DND-41 (cell line): ENCODE results near the gene PRKACG.

Source experiments
- ATAC-seq: fragments of 200-7000 bp; cut with Tn5 transposase; 3 replicates; pipeline ENCODE4 v1.9.1; 2021; ENCODE audit warnings: low read depth; ENCODE audit not compliant: insufficient read depth
- DNase-seq: peaks from one replicate; pipeline ENCODE4 v3.0.0-alpha.2; 2020
- H2AFZ ChIP-seq: 2 replicates; pipeline ENCODE4 v1.6.0; 2012; ENCODE audit warnings: low read depth, low read length
- H3K27ac ChIP-seq: 2 replicates; pipeline ENCODE4 v1.5.1; 2012; ENCODE audit warnings: low read length, inconsistent platforms
- H3K27me3 ChIP-seq: fragments of 200-600 bp; sonication (generic); 2 replicates; pipeline ENCODE4 v1.6.0; 2012; ENCODE audit warnings: low read length, mild to moderate bottlenecking, inconsistent platforms; ENCODE audit not compliant: insufficient read depth, poor library complexity
- H3K36me3 ChIP-seq: 2 replicates; pipeline ENCODE4 v1.5.1; 2012; ENCODE audit warnings: low read length, inconsistent platforms; ENCODE audit not compliant: insufficient read depth
- H3K4me1 ChIP-seq: 2 replicates; pipeline ENCODE4 v1.5.1; 2012; ENCODE audit warnings: mild to moderate bottlenecking, low read length; ENCODE audit not compliant: insufficient read depth
- H3K4me2 ChIP-seq: 2 replicates; pipeline ENCODE4 v1.6.0; 2012; ENCODE audit warnings: mild to moderate bottlenecking, moderate library complexity, low read length, inconsistent platforms; ENCODE audit not compliant: insufficient read depth
- H3K4me3 ChIP-seq, 2 experiments: fragments of 200-600 bp in 1 of 2; shearing (Covaris generic) in 1 of 2; 2 replicates each; pipeline ENCODE4 v1.5.1; 2012 to 2016; ENCODE audit warnings: inconsistent platforms in 2 of 2, low read length in 2 of 2, mild to moderate bottlenecking in 2 of 2, low read depth in 1 of 2, moderate library complexity in 1 of 2
- H3K79me2 ChIP-seq: 2 replicates; pipeline ENCODE4 v1.6.0; 2012; ENCODE audit warnings: low read length, inconsistent platforms; ENCODE audit not compliant: insufficient read depth
- H3K9ac ChIP-seq: 2 replicates; pipeline ENCODE4 v1.6.0; 2012; ENCODE audit warnings: low read depth, mild to moderate bottlenecking, inconsistent platforms, low read length, moderate library complexity
- H3K9me3 ChIP-seq: 2 replicates; pipeline ENCODE4 v1.5.1; 2012; ENCODE audit warnings: low read length, moderate library complexity, mild to moderate bottlenecking, inconsistent platforms; ENCODE audit not compliant: insufficient read depth, severe bottlenecking
- H4K20me1 ChIP-seq: 2 replicates; pipeline ENCODE4 v1.6.0; 2012; ENCODE audit warnings: low read length; ENCODE audit not compliant: insufficient read depth
- EZH2 ChIP-seq: IDR thresholded peaks from 3 replicates; pipeline ENCODE4 v1.6.1; 2012; ENCODE audit warnings: borderline replicate concordance, low read depth, mild to moderate bottlenecking, moderate library complexity, low read length, inconsistent platforms; ENCODE audit not compliant: severe bottlenecking
- TF ChIP-seq, protein P1 (sequence below): IDR thresholded peaks from 2 replicates; pipeline ENCODE4 v1.5.1; 2012; ENCODE audit warnings: borderline replicate concordance, low read length, moderate library complexity, mild to moderate bottlenecking; ENCODE audit not compliant: poor library complexity, severe bottlenecking; ENCODE audit errors: extremely low read depth

PRKACG gene

DNA sequence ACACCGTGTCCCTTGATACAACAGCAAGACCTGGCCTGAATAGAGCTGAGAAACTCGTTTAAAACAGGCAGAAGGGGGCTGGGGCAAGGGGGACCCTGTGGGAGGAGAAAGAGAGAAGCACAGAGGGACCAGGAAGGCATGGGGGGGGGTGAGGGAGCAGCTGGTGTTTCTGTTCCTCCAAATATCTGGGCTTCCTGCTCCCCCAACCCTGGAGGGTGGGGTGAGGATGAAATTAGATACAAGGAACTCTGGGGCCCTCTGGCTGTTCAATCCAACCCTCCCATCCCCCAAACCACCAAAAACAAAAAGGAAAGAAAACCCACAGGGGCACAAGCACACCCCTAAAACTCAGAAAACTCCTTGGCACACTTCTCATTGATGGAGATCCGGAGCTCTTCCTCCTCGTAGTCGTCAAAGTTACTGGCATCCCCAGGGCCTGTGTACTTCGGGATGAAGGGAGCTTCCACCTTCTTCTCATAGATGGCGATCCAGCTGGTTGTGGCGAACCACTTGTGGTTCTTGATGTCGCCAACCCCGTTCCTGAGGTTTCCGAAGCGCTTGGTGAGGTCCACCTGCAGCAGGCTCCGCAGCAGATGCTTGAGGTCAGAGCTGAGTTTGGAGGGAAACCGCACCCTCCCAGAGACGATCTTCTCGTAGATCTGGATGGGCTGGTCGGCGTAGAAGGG lies 1.1 kb downstream of the PRKACG start:
- Histone ChIP-seq H3K4me3 (no peak overlapping the region), H3K9me3 (no peaks in the 10 kb centered on the region), H3K27ac (no peak overlapping the region), H3K79me2 (no peaks in the 10 kb centered on the region), H3K36me3 (no peaks in the 10 kb centered on the region), H4K20me1 (no peaks in the 10 kb centered on the region), H3K4me1 (no peaks in the 10 kb centered on the region), H2AFZ (no peak overlapping the region), H3K4me2 (no peak overlapping the region), H3K9ac (no peak overlapping the region), H3K27me3 (no peaks in the 10 kb centered on the region)
- DNase-seq (peak; percentile 43), ATAC-seq (peak; percentile 59)
- TF ChIP-seq EZH2, result no peak
- TF ChIP-seq, protein P1, sequence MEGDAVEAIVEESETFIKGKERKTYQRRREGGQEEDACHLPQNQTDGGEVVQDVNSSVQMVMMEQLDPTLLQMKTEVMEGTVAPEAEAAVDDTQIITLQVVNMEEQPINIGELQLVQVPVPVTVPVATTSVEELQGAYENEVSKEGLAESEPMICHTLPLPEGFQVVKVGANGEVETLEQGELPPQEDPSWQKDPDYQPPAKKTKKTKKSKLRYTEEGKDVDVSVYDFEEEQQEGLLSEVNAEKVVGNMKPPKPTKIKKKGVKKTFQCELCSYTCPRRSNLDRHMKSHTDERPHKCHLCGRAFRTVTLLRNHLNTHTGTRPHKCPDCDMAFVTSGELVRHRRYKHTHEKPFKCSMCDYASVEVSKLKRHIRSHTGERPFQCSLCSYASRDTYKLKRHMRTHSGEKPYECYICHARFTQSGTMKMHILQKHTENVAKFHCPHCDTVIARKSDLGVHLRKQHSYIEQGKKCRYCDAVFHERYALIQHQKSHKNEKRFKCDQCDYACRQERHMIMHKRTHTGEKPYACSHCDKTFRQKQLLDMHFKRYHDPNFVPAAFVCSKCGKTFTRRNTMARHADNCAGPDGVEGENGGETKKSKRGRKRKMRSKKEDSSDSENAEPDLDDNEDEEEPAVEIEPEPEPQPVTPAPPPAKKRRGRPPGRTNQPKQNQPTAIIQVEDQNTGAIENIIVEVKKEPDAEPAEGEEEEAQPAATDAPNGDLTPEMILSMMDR, result no peak

DNA sequence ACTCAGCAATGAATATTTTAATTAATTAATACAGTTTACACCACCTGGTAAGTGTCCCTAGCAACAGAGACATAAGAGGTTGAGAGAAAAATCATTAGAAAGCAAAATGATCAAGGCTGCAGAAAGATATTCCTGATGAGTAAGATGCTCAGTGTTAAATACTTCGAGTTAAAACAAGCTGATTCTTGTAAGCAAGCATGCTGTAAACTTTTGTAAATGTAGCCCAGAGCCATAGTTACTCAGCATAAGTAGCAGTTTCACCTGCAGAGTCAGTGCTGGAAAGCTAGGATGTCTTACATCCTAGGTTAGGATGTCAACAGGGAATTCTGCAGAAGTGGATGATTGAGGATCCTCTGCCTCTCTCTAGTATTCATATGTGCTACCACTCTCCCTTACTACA lies 4.2 kb downstream of the PRKACG start:
- ATAC-seq, result no peak

DNA sequence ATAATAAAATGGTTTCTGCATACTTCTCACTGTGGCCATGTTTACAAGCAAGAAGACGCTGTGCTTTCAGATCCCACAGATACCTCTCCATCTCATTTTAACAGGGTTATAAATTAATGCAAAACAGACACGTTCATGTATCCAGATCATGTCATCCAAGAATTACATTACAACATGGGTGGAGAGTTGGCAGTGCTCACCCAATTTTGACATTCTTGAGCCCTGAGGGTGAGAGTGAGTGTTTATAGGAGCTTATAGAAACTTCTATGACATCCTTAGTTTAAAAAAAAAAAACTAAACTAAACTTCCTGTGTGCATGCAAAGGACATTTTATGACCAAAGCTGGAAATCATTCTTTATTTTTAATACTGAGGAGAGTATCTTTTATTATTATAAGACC lies 9.1 kb downstream of the PRKACG start:
- Histone ChIP-seq H3K9ac (no peak overlapping the region), H3K9me3 (no peaks in the 10 kb centered on the region), H2AFZ (no peak overlapping the region), H3K4me2 (no peak overlapping the region), H3K27me3 (peaks cover 5% of the 10 kb centered on the region), H3K27ac (no peak overlapping the region), H4K20me1 (no peaks in the 10 kb centered on the region), H3K4me3 (no peak overlapping the region), H3K36me3 (no peaks in the 10 kb centered on the region), H3K79me2 (no peaks in the 10 kb centered on the region), H3K4me1 (no peaks in the 10 kb centered on the region)
- DNase-seq (no peak), ATAC-seq (no peak)
- TF ChIP-seq EZH2, result no peak
- TF ChIP-seq, protein P1, result no peak

More for the DNA sequence above, 4.2 kb downstream of the PRKACG start:
- Histone ChIP-seq H3K9ac (no peak overlapping the region), H4K20me1 (no peaks in the 10 kb centered on the region), H3K27me3 (no peaks in the 10 kb centered on the region), H3K4me3 (no peak overlapping the region), H2AFZ (no peak overlapping the region), H3K4me2 (no peak overlapping the region), H3K79me2 (no peaks in the 10 kb centered on the region), H3K4me1 (no peaks in the 10 kb centered on the region), H3K27ac (no peak overlapping the region), H3K36me3 (no peaks in the 10 kb centered on the region), H3K9me3 (no peaks in the 10 kb centered on the region)
- no peak for TF ChIP-seq EZH2
- TF ChIP-seq, protein P1, result no peak
- DNase-seq, result no peak

DNA sequence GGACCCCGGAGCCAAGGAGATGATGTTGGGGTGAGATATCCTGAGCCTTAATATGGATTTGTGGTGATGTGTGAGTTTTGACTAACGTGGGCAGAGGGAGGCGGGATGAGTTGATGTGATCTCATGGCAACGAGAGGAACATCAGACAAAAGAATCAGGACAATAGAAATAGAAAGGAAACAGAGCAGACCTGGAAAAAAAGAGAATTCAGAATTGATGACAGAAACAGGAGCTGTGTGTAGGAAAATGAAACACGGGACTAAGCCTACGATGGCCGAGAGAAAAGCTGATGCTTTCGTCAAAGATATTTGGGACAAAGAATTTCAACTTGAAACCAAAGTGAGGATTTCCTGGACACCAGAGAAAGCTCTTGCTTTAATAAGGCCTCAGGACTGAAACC lies 10.9 kb downstream of the PRKACG start:
- Histone ChIP-seq H3K4me2 (no peak overlapping the region), H3K9ac (no peak overlapping the region), H3K4me3 (no peak overlapping the region), H3K36me3 (no peaks in the 10 kb centered on the region), H3K4me1 (no peaks in the 10 kb centered on the region), H3K79me2 (no peaks in the 10 kb centered on the region), H3K27me3 (peaks cover 5% of the 10 kb centered on the region), H4K20me1 (no peaks in the 10 kb centered on the region), H3K9me3 (no peaks in the 10 kb centered on the region), H2AFZ (no peak overlapping the region), H3K27ac (no peak overlapping the region)
- TF ChIP-seq, protein P1, result no peak
- no peak for TF ChIP-seq EZH2
- ATAC-seq (no peak), DNase-seq (no peak)
